IMR-90 (cell line): ENCODE measurements around the gene MALRD1. TPM values are rescaled to one million over a fixed set of nuclear protein-coding genes. Genes with fewer than 3 reads are reported as not detected.

Source experiments
- ATAC-seq: fragments of 200-7000 bp; cut with Tn5 transposase; 2 replicates; pipeline ENCODE4 v1.9.1; 2020; ENCODE audit warnings: low read depth, mild to moderate bottlenecking, moderate library complexity
- BruUV-seq: library from RNA; stranded (reverse); fragments of 400-500 nt; replicated peaks from 2 replicates; lab custom pipeline; 2021; lab: Mats Ljungman, UMichigan
- CTCF ChIA-PET: fragments of 300-600 bp; formaldehyde crosslinking; extraction: SDS; loops from one replicate; lab custom pipeline; 2021; ENCODE audit warnings: antibody characterized with exemption; lab: Yijun Ruan, JAX
- POLR2A ChIA-PET: fragments of 300-600 bp; sonication (Branson Sonifier 250); formaldehyde crosslinking; loops from one replicate; lab custom pipeline; 2022; ENCODE audit warnings: antibody characterized with exemption; ENCODE audit not compliant: unreplicated experiment; lab: Charles Lee
- DNase-seq: peaks from one replicate; pipeline ENCODE4 v3.0.0; 2013
- H2AFZ ChIP-seq: replicated peaks from 2 replicates; pipeline ENCODE3; 2013; ENCODE audit warnings: low read length, mild to moderate bottlenecking; ENCODE audit not compliant: poor library complexity
- H2AK5ac ChIP-seq: 2 replicates; pipeline ENCODE4 v1.6.1; 2013; ENCODE audit warnings: low read depth, low read length, inconsistent platforms
- H2AK9ac ChIP-seq: replicated peaks from 2 replicates; pipeline ENCODE3; 2013; ENCODE audit warnings: mild to moderate bottlenecking, low read depth, low read length, moderate library complexity; ENCODE audit not compliant: poor library complexity
- H2BK120ac ChIP-seq: 2 replicates; pipeline ENCODE4 v1.6.1; 2013; ENCODE audit warnings: low read depth, low read length, inconsistent platforms
- H2BK15ac ChIP-seq: 3 replicates; pipeline ENCODE4 v1.6.1; 2013; ENCODE audit warnings: low read depth, low read length, inconsistent platforms
- H2BK20ac ChIP-seq: 2 replicates; pipeline ENCODE4 v1.6.1; 2013; ENCODE audit warnings: low read depth, mild to moderate bottlenecking, inconsistent platforms, low read length, moderate library complexity
- H2BK5ac ChIP-seq: 2 replicates; pipeline ENCODE4 v1.6.1; 2013; ENCODE audit warnings: mild to moderate bottlenecking, low read depth, low read length, inconsistent platforms; ENCODE audit not compliant: poor library complexity, severe bottlenecking
- H3K14ac ChIP-seq: replicated peaks from 2 replicates; pipeline ENCODE4 v1.6.1; 2013; ENCODE audit warnings: low read depth, low read length, inconsistent platforms
- H3K18ac ChIP-seq: 2 replicates; pipeline ENCODE4 v1.6.1; 2013; ENCODE audit warnings: low read depth, low read length, control low read depth
- H3K23ac ChIP-seq: 2 replicates; pipeline ENCODE4 v1.6.1; 2013; ENCODE audit warnings: low read depth, low read length, inconsistent platforms
- H3K27ac ChIP-seq: 2 replicates; pipeline ENCODE4 v1.5.1; 2013; ENCODE audit warnings: mild to moderate bottlenecking, control low read depth, low read length; ENCODE audit not compliant: insufficient read depth
- H3K27me3 ChIP-seq: 2 replicates; pipeline ENCODE4 v1.6.1; 2013; ENCODE audit warnings: low read length; ENCODE audit not compliant: control insufficient read depth, insufficient read depth
- H3K36me3 ChIP-seq: 2 replicates; pipeline ENCODE4 v1.6.1; 2013; ENCODE audit warnings: low read length, mixed read lengths; ENCODE audit not compliant: control insufficient read depth, insufficient read depth
- H3K4ac ChIP-seq: 2 replicates; pipeline ENCODE4 v1.6.1; 2013; ENCODE audit warnings: low read depth, low read length, inconsistent platforms
- H3K4me1 ChIP-seq: 2 replicates; pipeline ENCODE4 v1.6.1; 2013; ENCODE audit warnings: low read length, mixed read lengths; ENCODE audit not compliant: control insufficient read depth, insufficient read depth
- H3K4me2 ChIP-seq: 2 replicates; pipeline ENCODE4 v1.6.1; 2013; ENCODE audit warnings: low read depth, mild to moderate bottlenecking, control low read depth, low read length, moderate library complexity
- H3K4me3 ChIP-seq: 2 replicates; pipeline ENCODE4 v1.5.1; 2013; ENCODE audit warnings: low read depth, mild to moderate bottlenecking, control low read depth, low read length, moderate library complexity; ENCODE audit not compliant: insufficient read depth
- H3K56ac ChIP-seq: 2 replicates; pipeline ENCODE4 v1.6.1; 2013; ENCODE audit warnings: low read length, inconsistent platforms; ENCODE audit not compliant: insufficient read depth; ENCODE audit errors: extremely low read depth
- H3K79me1 ChIP-seq, 2 experiments: 2 replicates each; pipeline ENCODE4 v1.6.1; 2013; ENCODE audit warnings: low read length in 2 of 2, inconsistent platforms in 1 of 2, low read depth in 1 of 2
- H3K9ac ChIP-seq: 2 replicates; pipeline ENCODE4 v1.6.1; 2013; ENCODE audit warnings: low read depth, low read length, control low read depth
- H3K9me1 ChIP-seq: 2 replicates; pipeline ENCODE4 v1.6.1; 2013; ENCODE audit warnings: low read length, inconsistent platforms; ENCODE audit not compliant: insufficient read depth
- H3K9me3 ChIP-seq: 2 replicates; pipeline ENCODE4 v1.6.1; 2013; ENCODE audit warnings: low read length; ENCODE audit not compliant: control insufficient read depth, insufficient read depth
- H4K20me1 ChIP-seq: 2 replicates; pipeline ENCODE4 v1.6.1; 2013; ENCODE audit warnings: low read length, inconsistent platforms; ENCODE audit not compliant: insufficient read depth
- H4K5ac ChIP-seq: 2 replicates; pipeline ENCODE4 v1.6.1; 2013; ENCODE audit warnings: mild to moderate bottlenecking, low read depth, low read length, control low read depth
- H4K8ac ChIP-seq, 2 experiments: 2 replicates each; pipeline ENCODE4 v1.6.1; 2013; ENCODE audit warnings: low read depth in 2 of 2, low read length in 2 of 2, control low read depth in 1 of 2, inconsistent platforms in 1 of 2
- H4K91ac ChIP-seq: 2 replicates; pipeline ENCODE4 v1.6.1; 2013; ENCODE audit warnings: low read depth, low read length, inconsistent platforms; ENCODE audit not compliant: insufficient read depth
- BHLHE40 ChIP-seq: fragments of 150-350 bp; IDR thresholded peaks from 2 replicates; pipeline ENCODE4 v1.6.1; 2016; ENCODE audit warnings: mild to moderate bottlenecking, low read depth, low read length
- RAD21 ChIP-seq: IDR thresholded peaks from 2 replicates; pipeline ENCODE4 v1.6.1; 2012; ENCODE audit warnings: low read length, improper control_type of control experiment
- RCOR1 ChIP-seq: IDR thresholded peaks from 2 replicates; pipeline ENCODE4 v1.6.1; 2012; ENCODE audit warnings: mild to moderate bottlenecking, low read length, improper control_type of control experiment; ENCODE audit not compliant: insufficient replicate concordance
- WGBS, 2 experiments: methylation state at CpG; one replicate each; pipeline versions ENCODE4 v1.1.5 to v1.1.7; 2013; ENCODE audit warnings: missing lambda C conversion rate in 2 of 2; ENCODE audit not compliant: insufficient read length in 1 of 2; ENCODE audit errors: extremely low coverage in 2 of 2; 5-methylcytosine and 5-hydroxymethylcytosine counted together
- dilution Hi-C: fragments of 300-500 bp; cut with HindIII; formaldehyde crosslinking; loops from one replicate; pipeline ENCODE4 v1.14.3; 2018; ENCODE audit warnings: low sequenced_read_pairs; ENCODE audit not compliant: unreplicated experiment
- in situ Hi-C: fragments of 300-500 bp; cut with MboI; formaldehyde crosslinking; loops from 3 replicates; pipeline ENCODE4 v1.14.3; 2019; ENCODE audit warnings: low sequenced_read_pairs, inconsistent platforms, mixed read lengths
- intact Hi-C: fragments of 100-400 bp; cut with micrococcal nuclease; formaldehyde crosslinking; loops from 2 replicates; pipeline ENCODE4 v1.10.0; 2022
- polyA plus RNA-seq, 3 experiments: library from polyadenylated mRNA; depleted of rRNA; stranded (reverse); fragments of >200 nt; gene quantifications; 2 replicates each; pipeline ENCODE4 v1.2.3, GENCODE V29; 2012; ENCODE audit warnings: low replicate concordance in 1 of 3
- total RNA-seq: library from RNA; depleted of rRNA; stranded (reverse); fragments of >200 nt; gene quantifications from 2 replicates; pipeline ENCODE4 v1.2.3, GENCODE V29; 2012

MALRD1 gene
- total and polyA plus RNA-seq, 2 of the 4 experiments (the other 2 are of a cell fraction), result 0.34 to 1.1 TPM

GRCh38 chr10:19049567-19049966, 966 bp downstream of the MALRD1 start:
- H3K27ac ChIP-seq, result no peak overlapping the region
- ChIA-PET CTCF (no interaction called here), POLR2A (no interaction called here)
- TF ChIP-seq RAD21 (no peak), RCOR1 (no peak), BHLHE40 (no peak)
- no peaks in the 10 kb centered on the region for H3K4me1 ChIP-seq
- dilution Hi-C loops, result no loop called here
- intact Hi-C loops, result no loop called here
- H2BK15ac ChIP-seq, result no peak overlapping the region
- no peak overlapping the region for H3K4me3 ChIP-seq
- H3K23ac ChIP-seq, result no peak overlapping the region
- H4K91ac ChIP-seq, result no peak overlapping the region
- in situ Hi-C loops, result no loop called here
- H3K4ac ChIP-seq, result no peak overlapping the region
- no CpG with 5 or more reads among the region's 2 CpGs for WGBS, 2 experiments
- no peak overlapping the region for H3K14ac ChIP-seq
- no peaks in the 10 kb centered on the region for H3K79me1 ChIP-seq
- no peak overlapping the region for H3K4me2 ChIP-seq
- no peaks in the 10 kb centered on the region for H4K20me1 ChIP-seq
- no peak overlapping the region for H2AK5ac ChIP-seq
- no peak overlapping the region for H2AFZ ChIP-seq
- no peak overlapping the region for H2BK20ac ChIP-seq
- H2BK5ac ChIP-seq, result no peak overlapping the region
- no peak overlapping the region for H4K5ac ChIP-seq
- DNase-seq, result no peak
- no peak overlapping the region for H3K18ac ChIP-seq
- no peak overlapping the region for H4K8ac ChIP-seq
- no TSS peak for BruUV-seq
- no peak overlapping the region for H3K9ac ChIP-seq
- no peaks in the 10 kb centered on the region for H3K27me3 ChIP-seq
- H3K9me1 ChIP-seq, result no peaks in the 10 kb centered on the region
- H3K9me3 ChIP-seq, result no peaks in the 10 kb centered on the region
- H3K36me3 ChIP-seq, result no peaks in the 10 kb centered on the region
- H3K56ac ChIP-seq, result no peak overlapping the region
- no peak overlapping the region for H2AK9ac ChIP-seq
- ATAC-seq, result no peak
- H2BK120ac ChIP-seq, result no peak overlapping the region
